DMS53 (cell line): Measurements from ENCODE around the gene ADD1.

Experiments used
- DNase-seq: peaks from one replicate; lab custom pipeline; 2025; lab: John Stamatoyannopoulos, UW

ADD1 gene, protein sequence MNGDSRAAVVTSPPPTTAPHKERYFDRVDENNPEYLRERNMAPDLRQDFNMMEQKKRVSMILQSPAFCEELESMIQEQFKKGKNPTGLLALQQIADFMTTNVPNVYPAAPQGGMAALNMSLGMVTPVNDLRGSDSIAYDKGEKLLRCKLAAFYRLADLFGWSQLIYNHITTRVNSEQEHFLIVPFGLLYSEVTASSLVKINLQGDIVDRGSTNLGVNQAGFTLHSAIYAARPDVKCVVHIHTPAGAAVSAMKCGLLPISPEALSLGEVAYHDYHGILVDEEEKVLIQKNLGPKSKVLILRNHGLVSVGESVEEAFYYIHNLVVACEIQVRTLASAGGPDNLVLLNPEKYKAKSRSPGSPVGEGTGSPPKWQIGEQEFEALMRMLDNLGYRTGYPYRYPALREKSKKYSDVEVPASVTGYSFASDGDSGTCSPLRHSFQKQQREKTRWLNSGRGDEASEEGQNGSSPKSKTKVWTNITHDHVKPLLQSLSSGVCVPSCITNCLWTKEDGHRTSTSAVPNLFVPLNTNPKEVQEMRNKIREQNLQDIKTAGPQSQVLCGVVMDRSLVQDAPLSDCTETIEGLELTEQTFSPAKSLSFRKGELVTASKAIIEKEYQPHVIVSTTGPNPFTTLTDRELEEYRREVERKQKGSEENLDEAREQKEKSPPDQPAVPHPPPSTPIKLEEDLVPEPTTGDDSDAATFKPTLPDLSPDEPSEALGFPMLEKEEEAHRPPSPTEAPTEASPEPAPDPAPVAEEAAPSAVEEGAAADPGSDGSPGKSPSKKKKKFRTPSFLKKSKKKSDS

DNA sequence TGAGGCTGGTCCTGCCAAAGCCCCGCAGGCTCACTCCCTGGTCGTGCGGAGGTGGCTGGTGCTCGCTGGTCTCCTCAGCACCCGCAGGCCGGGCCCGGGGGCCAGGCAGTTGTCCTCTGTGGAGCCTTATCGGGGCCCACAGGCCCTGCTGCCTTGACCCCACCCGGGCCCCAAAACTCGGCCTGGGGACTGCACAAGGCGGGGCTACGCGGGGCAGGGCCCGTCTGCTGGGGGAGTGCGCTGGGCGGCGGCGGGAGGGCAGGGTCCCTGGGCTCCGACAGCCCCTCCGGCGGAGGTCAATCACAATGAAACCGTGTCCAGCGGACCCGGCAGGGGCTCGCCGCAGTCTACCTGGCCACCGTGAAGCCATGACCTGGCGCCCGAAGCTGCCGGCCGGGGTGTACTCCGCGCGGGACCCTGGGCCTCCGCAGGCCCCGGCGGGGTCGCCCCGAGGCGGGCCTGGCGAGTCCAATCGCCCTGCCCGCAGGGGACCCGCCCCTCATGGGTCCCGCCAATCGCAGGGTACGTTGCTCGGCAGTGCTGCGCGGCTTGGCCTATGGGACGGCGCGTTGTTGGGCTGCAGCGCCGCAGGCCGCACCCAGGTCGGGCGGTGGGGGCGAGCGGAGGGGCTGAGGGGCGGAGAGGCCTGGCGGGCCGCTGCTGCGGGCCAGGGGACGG is at the start of gene ADD1:
TSS of gene ADD1 (plus strand) at position 582 of the 678 bp plus-strand sequence. CDS start 32,072 bp downstream, outside the sequence.
- DNase-seq: peak; percentile 95

- DNase-seq: no peak
These were observed 49.0 kb upstream of the ADD1 start for GRCh38 chr4:2794486-2795299.

GRCh38 chr4:2795300-2795892 is 48.2 kb upstream of the ADD1 start:
- no peak for DNase-seq

- DNase-seq: no peak
These were observed 47.5 kb upstream of the ADD1 start for GRCh38 chr4:2795893-2796848.

GRCh38 chr4:2796849-2797544 is 46.6 kb upstream of the ADD1 start:
- DNase-seq: no peak

DNA sequence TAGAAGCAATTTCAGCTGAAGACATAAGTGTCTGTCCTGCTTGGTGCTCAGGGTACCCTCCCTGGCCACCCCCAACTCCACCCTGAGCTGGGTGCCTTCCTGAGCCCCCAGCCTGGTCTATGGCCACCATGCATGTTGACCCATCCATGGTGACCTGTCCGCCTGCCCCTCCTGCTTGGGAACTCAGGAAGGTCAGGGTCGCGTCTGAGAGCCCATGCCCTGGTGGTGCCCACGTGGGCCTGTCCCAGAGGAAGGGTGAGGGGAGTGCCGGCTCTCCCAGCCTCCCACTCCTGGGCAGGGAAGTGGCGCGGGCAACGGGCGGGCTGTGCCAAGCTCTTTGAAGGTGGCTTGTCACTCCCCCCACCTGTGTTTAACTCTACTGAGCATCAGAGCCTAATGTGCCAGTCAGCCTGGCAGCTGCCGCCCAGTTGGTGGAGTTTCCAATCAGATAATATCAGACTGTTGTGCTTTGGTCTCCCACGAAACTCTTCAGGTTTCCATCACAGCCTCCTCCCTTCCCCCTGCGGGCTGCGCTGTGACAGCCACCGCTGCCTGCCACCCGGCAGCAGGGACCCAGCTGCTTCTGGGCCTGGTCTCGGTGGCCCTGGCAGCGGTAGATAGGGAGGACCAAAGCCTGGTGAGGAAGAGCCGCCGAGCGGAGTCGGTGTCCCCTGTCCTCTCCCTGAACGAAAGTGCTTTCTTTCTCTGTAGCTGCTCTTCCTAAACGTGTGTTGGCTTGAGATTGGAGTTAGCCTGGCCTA is 45.9 kb upstream of the ADD1 start:
- DNase-seq: no peak

DNA sequence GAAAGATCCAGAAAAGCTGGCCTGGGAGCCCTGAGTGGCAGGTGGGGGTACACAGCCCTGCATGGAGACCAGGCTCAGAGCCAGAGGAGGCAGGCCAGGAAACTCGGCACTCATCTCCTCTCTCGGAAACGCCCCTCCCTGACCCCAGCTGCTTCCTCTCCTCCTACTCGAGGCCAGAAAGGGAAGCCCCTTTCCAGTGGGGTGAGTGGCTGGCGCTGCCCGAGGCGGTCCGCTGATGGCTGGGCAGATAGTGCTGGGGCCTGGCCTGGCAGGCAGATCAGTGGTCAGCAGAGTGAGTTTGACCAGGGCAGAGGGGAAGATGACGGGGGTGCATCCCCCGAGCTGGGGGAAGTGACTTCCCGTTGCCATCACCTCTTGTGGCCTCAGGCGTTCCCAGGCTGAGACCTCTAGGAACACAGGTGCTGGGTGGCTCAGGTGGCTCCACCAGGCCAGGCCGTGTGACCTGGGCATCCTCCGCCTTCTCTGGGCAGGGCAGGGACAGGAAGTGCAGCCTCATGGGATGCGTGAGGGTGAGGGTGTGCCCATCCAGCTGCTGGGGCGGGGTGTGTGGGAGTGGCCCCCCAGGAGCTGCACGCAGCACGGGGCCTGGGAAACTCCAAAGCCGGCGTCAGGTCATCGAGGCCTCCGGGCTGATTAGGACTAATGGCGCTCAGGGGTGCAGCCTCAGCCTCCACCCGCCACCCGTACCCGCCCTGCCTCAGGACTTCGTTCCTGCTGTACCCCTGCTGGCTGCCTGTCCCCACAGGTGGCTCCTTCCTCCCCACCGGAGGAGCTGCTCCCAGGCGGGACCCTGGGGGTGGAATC is 45.0 kb upstream of the ADD1 start:
- peak; percentile 48 for DNase-seq

DNA sequence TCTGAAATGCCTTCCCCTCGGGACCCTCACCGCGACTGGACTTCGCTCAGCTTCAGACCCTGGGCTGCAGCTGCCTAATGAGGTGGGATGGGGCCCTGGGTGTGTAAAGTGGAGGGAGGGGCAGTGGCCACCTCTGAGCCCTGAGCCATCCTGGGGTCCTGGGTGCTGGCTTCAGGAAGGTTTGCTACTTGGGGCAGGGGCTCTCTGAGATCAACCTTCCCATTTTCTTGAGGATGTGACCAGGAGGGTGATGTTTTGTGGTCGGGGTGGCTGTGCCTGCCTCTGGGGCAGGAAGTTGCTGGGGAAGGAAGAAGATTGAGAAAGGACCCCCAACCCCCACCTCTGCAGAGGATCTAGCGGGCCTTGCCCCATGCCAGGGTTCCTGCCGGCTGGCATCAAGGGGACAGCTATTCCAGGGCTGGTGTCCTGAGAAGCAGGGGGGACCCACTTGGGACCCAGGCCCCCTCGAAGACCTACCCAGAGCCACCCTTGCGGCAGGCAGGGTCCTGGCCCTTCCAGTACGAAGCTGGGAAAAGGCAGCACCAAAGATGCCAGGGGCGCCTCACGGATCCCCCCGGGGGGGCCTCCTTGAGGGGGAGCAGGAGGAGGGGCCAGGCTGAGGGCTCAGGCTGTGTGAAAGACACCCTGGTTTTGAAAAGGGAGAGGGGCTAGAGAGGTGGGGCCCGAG is 44.3 kb upstream of the ADD1 start:
- no peak for DNase-seq

DNA sequence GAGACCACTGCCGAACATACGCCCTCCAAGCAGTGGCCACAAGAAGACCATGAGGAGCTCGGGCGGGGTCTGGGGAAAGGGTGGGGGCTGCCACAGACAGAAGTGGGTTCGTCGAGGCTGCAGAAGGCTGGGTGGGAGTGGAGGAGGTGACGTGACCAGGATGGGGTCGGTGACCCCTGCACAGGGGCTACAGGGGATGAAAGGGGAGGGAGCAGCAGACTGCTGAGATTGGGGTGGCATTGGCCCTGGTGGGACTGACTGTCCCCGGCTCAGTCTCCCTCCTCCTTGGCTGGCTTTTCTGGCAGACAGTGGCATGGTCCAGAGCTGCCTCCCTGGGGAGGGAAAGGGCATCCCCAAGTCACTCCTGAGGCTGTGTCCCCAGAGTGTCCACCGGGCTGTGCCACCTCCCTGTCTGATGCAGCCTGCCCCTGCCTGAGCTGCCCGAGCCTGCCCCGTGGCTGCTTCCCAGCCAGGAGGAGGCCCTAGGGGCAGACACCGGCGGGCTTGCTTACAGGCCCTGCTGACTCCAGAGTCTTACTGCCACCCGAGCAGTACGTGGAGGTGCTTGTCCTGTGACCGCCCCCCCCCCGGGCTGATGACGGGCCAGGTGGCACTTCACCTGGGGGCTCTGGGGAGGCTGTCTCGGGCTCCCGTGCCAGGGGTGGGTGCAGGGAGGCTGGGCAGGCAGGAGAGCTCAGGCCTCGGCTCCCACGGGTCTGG is 43.5 kb upstream of the ADD1 start:
- peak; percentile 32 for DNase-seq

DNA sequence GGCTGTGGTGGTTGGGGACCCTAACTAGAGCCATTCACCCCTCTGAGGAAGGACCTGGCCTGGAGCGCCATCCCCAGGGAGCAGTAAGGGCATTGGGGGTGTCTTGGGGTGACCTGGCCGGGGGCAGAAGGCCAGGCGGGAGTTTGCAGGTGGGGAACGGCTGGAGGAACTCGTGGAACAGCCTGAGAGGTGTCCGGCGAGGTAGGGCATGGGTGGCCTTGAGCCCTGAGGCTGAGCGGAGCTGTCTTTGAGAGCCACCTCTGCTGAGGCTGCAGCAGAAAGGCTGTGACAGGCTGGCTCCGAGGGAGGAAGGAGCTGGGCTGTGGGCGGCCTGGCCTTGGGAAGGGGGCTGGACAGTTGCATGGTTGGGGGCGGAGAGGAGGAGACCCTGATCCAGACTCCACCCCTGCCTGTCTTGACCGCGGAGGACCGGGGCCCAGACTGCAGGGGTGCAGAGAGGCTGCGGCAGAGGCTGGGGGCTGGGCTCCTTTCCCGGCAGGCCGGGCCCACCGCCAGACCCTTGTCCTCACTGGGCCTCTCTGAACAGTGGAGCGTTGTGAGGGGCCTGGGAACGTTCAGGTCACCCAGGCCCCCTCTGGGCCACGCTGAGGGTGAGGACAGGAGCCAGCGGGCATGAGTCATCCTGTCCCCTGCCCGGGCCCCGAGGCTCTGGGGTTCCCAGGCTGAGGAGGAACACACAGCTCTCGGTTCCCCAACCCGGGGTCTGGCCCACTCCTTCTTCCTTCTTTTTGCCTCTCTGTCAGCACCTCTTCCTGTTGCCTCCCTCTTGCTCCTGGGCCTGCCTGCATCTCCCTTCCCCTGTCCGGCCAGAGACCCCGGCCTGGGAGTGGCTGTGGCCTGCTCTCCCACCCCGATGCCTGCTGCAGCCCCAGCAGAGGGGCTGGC is 42.7 kb upstream of the ADD1 start:
- no peak for DNase-seq

DNA sequence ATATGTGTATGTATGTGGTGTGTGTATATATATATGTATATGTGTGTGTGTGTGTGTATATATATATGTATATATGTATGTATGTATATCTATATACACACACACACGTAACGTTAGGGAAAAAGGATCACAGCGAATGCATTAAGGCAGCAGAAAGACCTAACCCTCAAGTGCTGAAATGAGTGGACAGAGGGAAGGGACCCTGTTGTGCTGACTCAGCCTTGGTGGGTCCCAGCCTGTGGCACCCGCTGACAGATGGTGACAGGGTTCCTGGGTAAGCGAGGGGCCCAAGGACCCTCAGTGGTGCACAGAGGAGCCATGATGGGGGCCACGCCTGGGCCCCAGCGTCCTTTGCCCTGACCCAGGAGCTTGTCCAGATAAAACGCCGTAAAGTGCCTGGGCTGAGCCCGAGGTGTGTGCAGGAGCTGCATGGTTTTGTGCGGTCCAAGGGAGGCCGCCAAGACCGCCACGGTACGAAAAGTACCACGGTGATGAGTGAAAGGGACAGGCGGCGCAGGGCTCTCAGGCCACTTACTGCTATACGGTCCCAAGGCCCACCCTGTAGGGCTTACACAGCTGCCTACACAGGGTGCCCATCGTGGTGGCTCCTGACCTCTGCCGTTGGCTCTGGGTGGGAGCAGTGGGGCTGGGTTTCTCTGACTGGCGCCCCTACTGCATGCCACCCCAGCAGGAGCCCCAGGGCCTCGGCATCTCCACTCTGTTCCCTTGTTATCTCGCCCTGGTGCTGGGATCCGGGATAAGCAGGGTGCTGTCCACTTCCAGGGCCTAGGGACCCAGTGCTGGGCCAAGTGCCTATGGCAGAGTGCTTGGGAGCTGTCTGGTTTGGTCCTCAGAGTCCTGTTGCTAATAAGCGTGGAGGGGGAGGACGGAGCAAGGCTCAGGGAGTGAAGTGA is 40.8 kb upstream of the ADD1 start:
- no peak for DNase-seq

- DNase-seq: peak; percentile 50
These were observed 39.8 kb upstream of the ADD1 start for GRCh38 chr4:2803624-2804448.

DNA sequence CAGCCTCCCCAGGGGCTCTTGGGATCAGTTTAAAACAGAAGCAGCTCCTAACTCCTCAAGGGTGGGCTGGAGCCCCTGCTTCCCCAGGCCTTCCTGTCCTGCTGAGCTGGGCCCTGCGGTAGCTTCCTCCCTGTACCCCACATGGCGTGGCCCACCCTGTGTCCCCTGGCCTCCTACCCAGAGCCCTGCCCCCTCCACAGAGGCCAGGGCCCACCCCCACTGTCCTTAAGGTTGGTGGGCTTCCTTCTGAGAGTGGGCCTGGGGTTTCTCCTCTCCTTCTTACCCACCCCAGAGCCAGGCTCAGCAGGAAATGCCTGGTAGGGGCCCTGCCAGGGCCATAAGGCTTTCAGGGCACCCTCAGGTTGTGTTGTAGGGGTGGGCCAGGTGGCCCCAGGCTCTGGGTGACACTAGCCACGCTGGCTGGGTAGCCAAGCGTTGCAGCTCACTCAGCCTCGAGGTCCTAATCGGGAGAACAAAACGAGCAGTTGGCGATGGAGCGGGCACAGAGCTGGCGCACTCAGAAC is 39.1 kb upstream of the ADD1 start:
- no peak for DNase-seq
